ENCODE data around the gene TFF3.

Gene TFF3, protein sequence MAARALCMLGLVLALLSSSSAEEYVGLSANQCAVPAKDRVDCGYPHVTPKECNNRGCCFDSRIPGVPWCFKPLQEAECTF

DNA sequence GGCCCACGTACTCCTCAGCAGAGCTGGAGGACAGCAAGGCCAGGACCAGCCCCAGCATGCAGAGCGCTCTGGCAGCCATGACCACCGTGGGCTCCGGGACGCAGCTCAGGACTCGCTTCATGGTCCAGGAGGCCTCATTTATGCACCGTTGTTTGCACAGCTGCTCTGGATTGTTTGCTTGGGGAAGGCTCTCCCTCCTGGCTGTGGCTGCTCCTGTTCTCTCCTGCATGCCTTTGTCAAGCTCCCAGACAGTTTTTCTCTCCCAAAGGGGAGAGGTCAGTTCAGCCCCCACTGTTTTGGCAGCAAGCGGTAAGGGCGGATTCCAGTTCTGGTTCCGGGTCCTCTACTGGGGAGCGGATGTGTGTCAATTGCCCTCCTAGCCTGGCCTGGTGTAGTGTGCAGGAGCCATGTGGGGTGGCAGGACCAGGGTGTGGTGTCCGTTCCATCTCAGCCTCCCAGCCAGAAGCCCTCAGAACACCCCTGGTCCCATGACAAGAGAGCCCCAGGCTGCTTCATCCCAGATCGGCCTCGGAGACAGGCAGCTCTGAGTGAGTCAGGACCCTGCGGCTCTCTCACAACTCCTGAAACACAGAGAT, at the start of gene TFF3:
Gene TFF3, minus strand, starts transcription at position 114 of the 596 bp plus-strand sequence. Its CDS starts 35 bp downstream, at position 79.
- DNase-seq: no peak

GRCh38 chr21:42364304-42364865, 49.2 kb upstream of the TFF3 start:
- no peak for DNase-seq

DNA sequence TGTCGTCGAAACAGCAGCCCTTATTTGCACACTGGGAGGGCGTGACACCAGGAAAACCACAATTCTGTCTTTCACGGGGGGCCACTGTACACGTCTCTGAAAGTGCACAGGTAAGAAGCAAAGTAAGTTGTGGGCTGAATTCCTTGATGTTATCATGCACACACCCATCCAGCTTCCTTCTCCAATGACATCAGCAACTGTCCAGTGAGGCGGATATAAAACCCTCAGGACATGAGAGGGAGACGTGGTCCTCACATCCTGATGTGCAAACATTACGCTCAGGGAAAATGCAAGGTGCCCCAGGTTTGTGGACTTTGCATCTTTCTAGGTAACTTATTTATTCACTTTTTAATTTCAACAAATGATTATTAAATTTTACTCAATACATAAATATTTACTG, 48.1 kb upstream of the TFF3 start:
- no peak for DNase-seq

DNA sequence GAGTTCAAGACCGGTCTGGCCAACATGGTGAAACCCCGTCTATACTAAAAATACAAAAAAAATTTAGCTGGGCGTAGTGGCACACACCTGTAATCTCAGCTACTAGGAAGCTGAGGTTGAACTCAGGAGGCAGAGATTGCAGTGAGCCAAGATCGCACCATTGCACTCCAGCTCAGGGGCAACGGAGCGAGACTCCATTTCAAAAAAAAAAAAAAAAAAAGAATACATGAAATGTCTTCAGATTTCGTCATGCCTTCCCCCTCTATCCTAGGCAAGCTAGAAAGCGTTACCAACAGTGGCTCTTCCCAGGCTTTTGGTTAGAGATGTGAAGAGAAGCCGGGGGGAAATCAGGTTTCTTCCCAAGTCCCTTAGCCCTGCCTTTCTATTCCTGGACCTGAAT, 47.5 kb upstream of the TFF3 start:
- DNase-seq: no peak

DNA sequence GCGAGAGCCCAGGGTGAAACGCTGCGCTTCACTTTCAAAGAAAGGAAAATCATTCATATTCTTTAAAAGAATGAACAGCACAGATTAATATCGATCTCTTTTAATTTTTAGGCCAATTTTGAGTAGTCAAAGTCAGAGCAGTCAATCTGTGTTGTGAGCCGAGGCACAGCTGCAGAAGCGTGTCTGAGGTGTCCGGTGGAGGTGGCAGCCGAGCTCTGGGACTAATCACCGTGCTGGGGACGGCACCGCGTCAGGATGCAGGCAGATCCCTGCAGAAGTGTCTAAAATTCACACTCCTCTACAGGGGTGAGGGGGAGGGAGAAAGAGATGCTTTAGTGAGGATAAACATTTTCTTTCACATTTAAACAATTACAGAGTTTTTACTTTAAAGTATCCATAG, 47.0 kb upstream of the TFF3 start:
- no peak for DNase-seq

GRCh38 chr21:42361286-42361685, 46.1 kb upstream of the TFF3 start:
- DNase-seq: no peak

GRCh38 chr21:42360317-42360716, 45.1 kb upstream of the TFF3 start:
- DNase-seq: no peak

- DNase-seq: no peak
Measured at GRCh38 chr21:42358937-42359336, 43.7 kb upstream of the TFF3 start.

DNA sequence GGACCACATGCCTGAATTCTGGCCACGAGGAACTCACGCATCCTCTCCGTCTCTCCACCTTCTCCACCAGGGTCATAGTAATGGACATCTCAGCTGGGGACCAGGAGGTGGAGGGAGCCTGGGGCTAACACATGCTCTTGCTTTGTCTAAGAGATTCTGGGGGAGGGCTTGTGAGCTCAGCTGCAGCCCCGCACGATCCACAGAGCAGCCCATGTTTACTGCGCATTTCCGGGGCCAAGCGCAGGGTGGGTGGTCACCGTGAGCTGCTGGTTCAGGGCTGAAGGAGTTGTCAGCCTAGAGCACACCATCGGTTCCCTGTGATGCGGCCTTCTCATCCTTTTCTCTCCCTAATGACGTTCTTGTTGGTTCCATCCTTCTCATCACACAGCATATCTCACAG, 43.1 kb upstream of the TFF3 start:
- DNase-seq: no peak

- no peak for DNase-seq
Measured at GRCh38 chr21:42357307-42357706, 42.1 kb upstream of the TFF3 start.

GRCh38 chr21:42356650-42357049, 41.4 kb upstream of the TFF3 start:
- DNase-seq: no peak

DNA sequence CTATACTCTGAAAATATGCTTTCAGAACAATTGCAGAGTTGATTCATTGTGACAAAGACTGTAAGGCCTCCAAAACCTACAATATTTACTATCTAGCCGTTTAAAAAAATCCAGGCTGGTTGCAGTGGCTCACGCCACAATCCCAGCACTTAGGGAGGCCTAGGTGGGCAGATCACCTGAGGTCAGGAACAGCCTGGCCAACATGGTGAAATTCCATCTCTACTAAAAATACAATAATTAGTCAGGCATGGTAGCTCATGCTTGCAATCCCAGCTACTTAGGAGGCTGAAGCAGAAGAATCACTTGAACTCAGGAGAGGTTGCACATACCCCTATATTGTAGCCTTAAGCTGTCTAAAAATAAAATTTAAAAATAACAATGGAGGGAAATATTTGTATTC, 40.8 kb upstream of the TFF3 start:
- DNase-seq: no peak

DNA sequence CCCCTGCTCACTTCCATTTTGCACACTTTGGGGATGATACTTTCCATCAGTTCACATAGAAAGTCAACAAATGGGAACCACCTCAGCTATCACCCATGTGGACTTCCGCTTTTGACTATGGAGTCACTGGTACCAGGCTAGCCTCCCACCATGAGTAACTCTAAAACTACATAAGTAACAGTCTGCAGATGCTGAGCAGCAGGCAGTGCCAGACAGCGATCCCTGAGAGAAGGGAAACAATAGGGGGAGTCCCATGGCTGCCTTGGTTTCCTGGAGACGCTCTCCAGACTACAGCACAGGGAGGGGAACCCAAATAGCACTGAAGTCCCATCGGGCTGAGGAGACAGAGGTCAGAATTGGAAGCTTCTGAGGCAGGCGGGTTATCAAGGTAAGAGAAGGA, 38.4 kb upstream of the TFF3 start:
- no peak for DNase-seq

- DNase-seq: no peak
Measured at GRCh38 chr21:42352441-42353095, 37.4 kb upstream of the TFF3 start.

- DNase-seq: no peak
Measured at GRCh38 chr21:42351626-42352440, 36.6 kb upstream of the TFF3 start.

DNA sequence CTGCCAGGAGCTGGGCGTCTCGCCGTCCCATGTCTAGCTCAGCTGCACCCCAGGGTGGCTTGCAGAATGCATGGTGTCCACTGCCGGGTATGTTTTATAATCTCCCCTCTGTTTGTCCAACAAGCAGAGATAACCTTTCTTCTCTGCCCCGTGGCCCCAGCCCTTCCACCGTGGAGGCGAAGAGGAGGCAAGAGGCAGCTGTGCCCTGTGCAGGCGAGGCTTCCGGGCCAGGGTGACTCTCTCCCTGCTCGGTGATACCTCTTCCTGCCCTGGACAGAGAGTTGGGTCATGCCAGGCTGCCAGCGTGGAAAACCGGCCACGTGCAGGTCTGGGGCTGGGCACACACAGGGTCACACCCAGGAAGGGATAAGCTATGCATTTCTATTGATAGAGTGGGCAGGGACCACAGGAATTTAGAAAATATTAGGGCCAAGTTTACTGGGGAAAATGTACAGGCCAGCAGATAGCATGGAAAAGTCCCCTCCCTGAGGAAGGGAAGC, 35.8 kb upstream of the TFF3 start, which contains the start of gene TFF2:
Gene TFF2, minus strand, starts transcription at position 68 of the 500 bp plus-strand sequence. Its CDS starts 37 bp downstream, at position 31.
- DNase-seq: no peak

DNA sequence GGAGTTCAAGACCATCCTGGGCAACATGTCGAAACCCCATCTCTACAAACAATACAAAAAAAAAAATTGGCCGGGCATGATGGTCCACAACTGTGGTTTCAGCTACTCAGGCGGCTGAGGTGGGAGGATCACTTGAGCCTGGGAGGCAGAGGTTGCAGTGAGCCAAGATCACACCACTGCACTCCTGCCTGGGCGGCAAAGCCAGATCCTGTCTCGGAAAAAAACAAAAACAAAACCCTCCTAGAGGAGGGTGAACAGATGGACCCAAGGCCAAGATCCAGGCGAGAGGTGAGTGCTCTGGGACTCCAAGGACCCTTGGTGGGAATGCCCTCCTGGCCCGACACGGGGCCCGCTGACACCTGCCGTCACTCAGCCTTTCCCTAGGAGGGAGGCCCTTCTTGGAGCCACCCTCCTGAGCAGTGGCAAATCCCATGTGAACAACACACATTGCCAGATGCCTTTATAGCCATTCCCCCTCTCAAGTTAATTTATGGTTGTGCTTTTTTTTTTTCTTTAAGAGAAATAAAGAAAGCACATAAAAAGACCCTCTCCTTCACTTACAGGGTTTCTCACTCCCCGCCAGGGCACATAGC, 35.2 kb upstream of the TFF3 start:
- DNase-seq: no peak

- DNase-seq: no peak
Measured at GRCh38 chr21:42349420-42350317, 34.5 kb upstream of the TFF3 start.

DNA sequence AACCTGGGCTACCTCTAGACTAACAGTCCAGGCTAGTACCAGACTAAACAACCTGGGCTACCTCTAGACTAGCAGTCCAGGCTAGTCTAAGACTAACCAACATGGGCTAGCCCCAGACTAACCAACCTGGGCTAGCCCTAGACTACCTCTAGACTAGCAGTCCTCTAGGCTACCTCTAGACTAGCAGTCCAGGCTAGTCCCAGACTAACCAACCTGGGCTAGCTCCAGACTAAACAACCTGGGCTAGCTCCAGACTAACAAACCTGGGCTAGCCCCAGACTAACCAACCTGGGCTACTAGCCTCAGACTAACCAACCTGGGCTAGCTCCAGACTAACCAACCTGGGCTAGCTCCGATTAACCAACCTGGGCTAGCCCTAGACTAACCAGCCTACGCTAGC, 33.6 kb upstream of the TFF3 start:
- no peak for DNase-seq

DNA sequence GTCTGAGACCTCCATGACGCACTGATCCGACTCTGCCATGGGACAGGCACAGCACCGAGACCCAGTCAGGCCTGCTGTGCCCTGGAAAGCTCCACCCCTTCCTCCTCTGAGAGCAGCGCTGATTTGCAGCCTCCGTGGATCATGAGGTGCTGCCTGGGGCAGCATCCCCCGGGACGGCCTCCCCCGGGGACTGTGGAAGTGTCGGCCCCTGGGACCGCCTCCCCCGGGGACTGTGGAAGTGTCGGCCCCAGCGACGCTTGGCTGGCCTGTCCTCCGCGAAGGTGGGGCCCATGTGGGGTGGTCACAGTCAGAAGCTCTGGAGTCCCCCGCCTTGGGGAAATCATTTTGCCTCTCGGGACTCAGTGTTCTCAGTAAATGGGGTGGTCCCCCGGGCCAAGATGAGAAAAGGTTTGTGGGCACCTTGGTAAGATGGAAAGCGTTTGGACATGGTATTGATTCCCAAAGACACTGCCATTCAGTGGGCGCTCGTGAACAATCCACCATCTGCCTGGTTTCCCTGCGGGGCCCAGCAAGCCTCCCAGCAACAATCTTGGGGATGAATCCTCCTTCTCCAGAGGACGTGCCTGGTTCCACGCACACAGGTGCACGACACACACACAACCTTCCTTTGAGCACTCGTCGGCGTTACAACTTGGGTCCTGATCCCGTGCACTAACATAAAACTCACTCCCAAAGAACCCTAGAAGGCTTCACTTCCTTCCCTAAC, 32.6 kb upstream of the TFF3 start:
- no peak for DNase-seq

Data from NCI-H1436 treated with DMSO at 0.1 percent for 48 hours (cell line).